Neural cell (in vitro differentiated cells): Measurements from ENCODE around the gene RAB1B. TPM values are rescaled to one million over a fixed set of nuclear protein-coding genes. Genes with fewer than 3 reads are reported as not detected.

Experiments used
- H2AFZ ChIP-seq: fragments of 200-600, 300-800 bp; sonication (generic), shearing (Covaris generic); 2 replicates; pipeline ENCODE4 v1.6.0; 2014; ENCODE audit warnings: low read depth, mild to moderate bottlenecking, antibody characterized with exemption, low read length, moderate library complexity
- H3F3A ChIP-seq: fragments of 200-600 bp; shearing (Covaris generic); 2 replicates; pipeline ENCODE4 v1.6.1; 2016; ENCODE audit warnings: mild to moderate bottlenecking, moderate library complexity, mixed read lengths, antibody characterized with exemption, low read length; ENCODE audit not compliant: insufficient read depth, poor library complexity, severe bottlenecking
- H3K27ac ChIP-seq: fragments of 200-600, 300-800 bp; sonication (generic), shearing (Covaris generic); 2 replicates; pipeline ENCODE4 v1.5.1; 2014; ENCODE audit warnings: mild to moderate bottlenecking, low read length, moderate library complexity
- H3K27me3 ChIP-seq: fragments of 300-800, 200-600 bp; sonication (generic), shearing (Covaris generic); 2 replicates; pipeline ENCODE4 v1.6.0; 2014; ENCODE audit warnings: mild to moderate bottlenecking, low read depth, low read length, moderate library complexity; ENCODE audit not compliant: insufficient read depth
- H3K36me3 ChIP-seq: fragments of 300-800, 200-600 bp; sonication (generic), shearing (Covaris generic); 2 replicates; pipeline ENCODE4 v1.5.1; 2014; ENCODE audit warnings: mild to moderate bottlenecking, antibody characterized with exemption, low read length, moderate library complexity; ENCODE audit not compliant: insufficient read depth
- H3K4me2 ChIP-seq: fragments of 300-800, 200-600 bp; sonication (generic), shearing (Covaris generic); 2 replicates; pipeline ENCODE4 v1.6.0; 2014; ENCODE audit warnings: mild to moderate bottlenecking, low read length
- H3K4me3 ChIP-seq: fragments of 300-800, 200-600 bp; sonication (generic), shearing (Covaris generic); 2 replicates; pipeline ENCODE4 v1.5.1; 2014; ENCODE audit warnings: mild to moderate bottlenecking, low read length, moderate library complexity
- H3K79me2 ChIP-seq: fragments of 200-600 bp; shearing (Covaris generic); replicated peaks from 2 replicates; pipeline ENCODE4 v1.6.0; 2014; ENCODE audit warnings: mild to moderate bottlenecking, low read length, moderate library complexity; ENCODE audit not compliant: insufficient read depth
- H3K9ac ChIP-seq: fragments of 300-800, 200-600 bp; sonication (generic), shearing (Covaris generic); 2 replicates; pipeline ENCODE4 v1.6.1; 2016; ENCODE audit warnings: mild to moderate bottlenecking, low read length, mixed read lengths
- H3K9me2 ChIP-seq: fragments of 200-600 bp; shearing (Covaris generic); 2 replicates; pipeline ENCODE4 v1.6.1; 2016; ENCODE audit warnings: mild to moderate bottlenecking, low read length, mixed read lengths; ENCODE audit not compliant: insufficient read depth
- H3K9me3 ChIP-seq: fragments of 200-600, 300-800 bp; sonication (generic), shearing (Covaris generic); 2 replicates; pipeline ENCODE4 v1.6.1; 2016; ENCODE audit warnings: mild to moderate bottlenecking, mixed run types, low read length, moderate library complexity, mixed read lengths
- H4K20me1 ChIP-seq: fragments of 200-600 bp; shearing (Covaris generic); 2 replicates; pipeline ENCODE4 v1.6.1; 2016; ENCODE audit warnings: mild to moderate bottlenecking, mixed run types; ENCODE audit not compliant: insufficient read depth
- EP300 ChIP-seq: fragments of 450-650 bp; conservative IDR thresholded peaks from 2 replicates; pipeline ENCODE4 v1.6.1; 2014; ENCODE audit warnings: antibody characterized with exemption, mild to moderate bottlenecking, moderate library complexity; ENCODE audit not compliant: poor library complexity, severe bottlenecking
- EZH2 ChIP-seq: fragments of 200-600, 300-800 bp; shearing (Covaris generic), sonication (generic); IDR thresholded peaks from 2 replicates; pipeline ENCODE4 v1.6.1; 2014; ENCODE audit warnings: antibody characterized with exemption, low read length, borderline replicate concordance, mild to moderate bottlenecking; ENCODE audit not compliant: insufficient read depth, poor library complexity, severe bottlenecking
- MXI1 ChIP-seq: fragments of 450-650 bp; conservative IDR thresholded peaks from 2 replicates; pipeline ENCODE4 v1.6.1; 2014; ENCODE audit warnings: antibody characterized with exemption, mild to moderate bottlenecking; ENCODE audit not compliant: poor library complexity, severe bottlenecking
- POLR2AphosphoS5 ChIP-seq: IDR thresholded peaks from 2 replicates; pipeline ENCODE4 v1.6.1; 2012
- RAD21 ChIP-seq: fragments of 450-650 bp; conservative IDR thresholded peaks from 2 replicates; pipeline ENCODE4 v1.6.1; 2014; ENCODE audit warnings: antibody characterized with exemption, mild to moderate bottlenecking, moderate library complexity
- SMC3 ChIP-seq: fragments of 450-650 bp; conservative IDR thresholded peaks from 2 replicates; pipeline ENCODE4 v1.6.1; 2014; ENCODE audit warnings: antibody characterized with exemption, mild to moderate bottlenecking, moderate library complexity; ENCODE audit not compliant: poor library complexity
- TAF1 ChIP-seq: IDR thresholded peaks from 2 replicates; pipeline ENCODE4 v1.6.1; 2012; ENCODE audit warnings: low read depth
- polyA plus RNA-seq: library from polyadenylated mRNA; depleted of rRNA; stranded (reverse); fragments of >200 nt; gene quantifications from 2 replicates; pipeline ENCODE4 v1.2.3, GENCODE V29; 2014
- TF ChIP-seq, protein P1 (sequence below): fragments of 450-650 bp; IDR thresholded peaks from 2 replicates; pipeline ENCODE4 v1.5.1; 2014; ENCODE audit warnings: antibody characterized with exemption, mild to moderate bottlenecking, moderate library complexity; ENCODE audit not compliant: poor library complexity, severe bottlenecking
- TF ChIP-seq, protein P2 (sequence below): IDR thresholded peaks from 2 replicates; pipeline ENCODE4 v1.6.1; 2012; ENCODE audit warnings: borderline replicate concordance

RAB1B gene
- polyA plus RNA-seq, 1 donor from 2014 or later = 27.2 TPM

DNA sequence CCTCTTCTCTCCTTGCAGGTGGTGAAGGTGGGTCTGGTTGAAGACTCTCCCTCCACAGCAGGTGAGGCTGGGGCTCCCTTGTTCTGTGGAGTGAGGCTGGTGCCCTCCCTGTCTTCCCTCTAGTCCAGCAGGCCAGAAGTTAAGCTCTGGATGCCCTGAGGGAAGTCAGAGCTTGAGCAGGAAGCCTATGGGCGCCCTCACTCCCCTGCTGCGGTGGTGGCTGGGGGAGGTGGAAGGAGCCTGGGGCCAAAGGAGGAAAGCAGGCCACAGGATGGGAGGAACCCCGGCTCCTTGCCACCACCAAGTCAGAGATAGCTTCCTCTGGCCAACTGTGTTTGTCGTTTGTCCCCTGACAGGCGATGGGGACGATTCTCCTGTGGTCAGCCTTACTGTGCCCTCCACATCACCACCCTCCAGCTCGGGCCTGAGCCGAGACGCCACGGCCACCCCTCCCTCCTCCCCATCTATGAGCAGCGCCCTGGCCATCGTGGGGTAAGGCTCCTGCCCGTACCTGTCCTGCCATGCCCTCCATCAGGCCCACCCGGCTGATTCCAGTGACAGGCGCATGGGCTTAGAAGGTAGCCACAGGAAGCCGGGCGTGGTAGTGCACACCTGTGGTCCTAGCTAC is 29.5 kb upstream of the RAB1B start:
- H3F3A ChIP-seq = no peaks in the 10 kb centered on the region

DNA sequence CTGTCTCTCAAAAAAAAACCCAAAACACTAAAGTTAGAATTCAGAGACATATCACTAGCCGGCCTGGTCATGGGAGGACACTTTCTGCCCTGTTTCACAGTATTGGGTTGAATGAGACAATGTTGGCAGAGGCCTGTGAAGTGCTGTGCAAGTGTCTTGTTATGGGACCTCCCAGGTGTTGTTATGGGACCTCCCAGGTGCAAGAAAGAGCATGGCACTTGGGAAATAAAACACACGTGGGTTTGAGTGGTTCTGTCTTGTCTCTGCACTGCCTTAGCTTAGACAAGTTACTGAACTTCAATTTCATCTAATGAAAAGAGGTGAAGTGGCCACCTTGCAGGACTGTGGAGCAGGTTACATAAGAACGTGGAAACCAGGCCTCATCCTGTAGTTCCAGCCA is 28.9 kb upstream of the RAB1B start:
- H4K20me1 ChIP-seq = no peaks in the 10 kb centered on the region
- H3K36me3 ChIP-seq = no peaks in the 10 kb centered on the region
- no peak overlapping the region for H3K9ac ChIP-seq
- no peaks in the 10 kb centered on the region for H3K79me2 ChIP-seq
- H3K27ac ChIP-seq = no peak overlapping the region
- H3K4me3 ChIP-seq = no peak overlapping the region
- H2AFZ ChIP-seq = no peak overlapping the region
- no peaks in the 10 kb centered on the region for H3K27me3 ChIP-seq
- no peak overlapping the region for H3K4me2 ChIP-seq
- H3F3A ChIP-seq = no peaks in the 10 kb centered on the region
- H3K9me2 ChIP-seq = no peaks in the 10 kb centered on the region
- H3K9me3 ChIP-seq = no peaks in the 10 kb centered on the region
- TF ChIP-seq, protein P1, sequence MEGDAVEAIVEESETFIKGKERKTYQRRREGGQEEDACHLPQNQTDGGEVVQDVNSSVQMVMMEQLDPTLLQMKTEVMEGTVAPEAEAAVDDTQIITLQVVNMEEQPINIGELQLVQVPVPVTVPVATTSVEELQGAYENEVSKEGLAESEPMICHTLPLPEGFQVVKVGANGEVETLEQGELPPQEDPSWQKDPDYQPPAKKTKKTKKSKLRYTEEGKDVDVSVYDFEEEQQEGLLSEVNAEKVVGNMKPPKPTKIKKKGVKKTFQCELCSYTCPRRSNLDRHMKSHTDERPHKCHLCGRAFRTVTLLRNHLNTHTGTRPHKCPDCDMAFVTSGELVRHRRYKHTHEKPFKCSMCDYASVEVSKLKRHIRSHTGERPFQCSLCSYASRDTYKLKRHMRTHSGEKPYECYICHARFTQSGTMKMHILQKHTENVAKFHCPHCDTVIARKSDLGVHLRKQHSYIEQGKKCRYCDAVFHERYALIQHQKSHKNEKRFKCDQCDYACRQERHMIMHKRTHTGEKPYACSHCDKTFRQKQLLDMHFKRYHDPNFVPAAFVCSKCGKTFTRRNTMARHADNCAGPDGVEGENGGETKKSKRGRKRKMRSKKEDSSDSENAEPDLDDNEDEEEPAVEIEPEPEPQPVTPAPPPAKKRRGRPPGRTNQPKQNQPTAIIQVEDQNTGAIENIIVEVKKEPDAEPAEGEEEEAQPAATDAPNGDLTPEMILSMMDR = no peak
- TF ChIP-seq SMC3 (no peak), POLR2AphosphoS5 (no peak), EP300 (no peak), TAF1 (no peak), RAD21 (no peak), EZH2 (no peak), MXI1 (no peak)
- TF ChIP-seq, protein P2, sequence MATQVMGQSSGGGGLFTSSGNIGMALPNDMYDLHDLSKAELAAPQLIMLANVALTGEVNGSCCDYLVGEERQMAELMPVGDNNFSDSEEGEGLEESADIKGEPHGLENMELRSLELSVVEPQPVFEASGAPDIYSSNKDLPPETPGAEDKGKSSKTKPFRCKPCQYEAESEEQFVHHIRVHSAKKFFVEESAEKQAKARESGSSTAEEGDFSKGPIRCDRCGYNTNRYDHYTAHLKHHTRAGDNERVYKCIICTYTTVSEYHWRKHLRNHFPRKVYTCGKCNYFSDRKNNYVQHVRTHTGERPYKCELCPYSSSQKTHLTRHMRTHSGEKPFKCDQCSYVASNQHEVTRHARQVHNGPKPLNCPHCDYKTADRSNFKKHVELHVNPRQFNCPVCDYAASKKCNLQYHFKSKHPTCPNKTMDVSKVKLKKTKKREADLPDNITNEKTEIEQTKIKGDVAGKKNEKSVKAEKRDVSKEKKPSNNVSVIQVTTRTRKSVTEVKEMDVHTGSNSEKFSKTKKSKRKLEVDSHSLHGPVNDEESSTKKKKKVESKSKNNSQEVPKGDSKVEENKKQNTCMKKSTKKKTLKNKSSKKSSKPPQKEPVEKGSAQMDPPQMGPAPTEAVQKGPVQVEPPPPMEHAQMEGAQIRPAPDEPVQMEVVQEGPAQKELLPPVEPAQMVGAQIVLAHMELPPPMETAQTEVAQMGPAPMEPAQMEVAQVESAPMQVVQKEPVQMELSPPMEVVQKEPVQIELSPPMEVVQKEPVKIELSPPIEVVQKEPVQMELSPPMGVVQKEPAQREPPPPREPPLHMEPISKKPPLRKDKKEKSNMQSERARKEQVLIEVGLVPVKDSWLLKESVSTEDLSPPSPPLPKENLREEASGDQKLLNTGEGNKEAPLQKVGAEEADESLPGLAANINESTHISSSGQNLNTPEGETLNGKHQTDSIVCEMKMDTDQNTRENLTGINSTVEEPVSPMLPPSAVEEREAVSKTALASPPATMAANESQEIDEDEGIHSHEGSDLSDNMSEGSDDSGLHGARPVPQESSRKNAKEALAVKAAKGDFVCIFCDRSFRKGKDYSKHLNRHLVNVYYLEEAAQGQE = no peak

More for the DNA sequence above, 29.5 kb upstream of the RAB1B start:
- Histone ChIP-seq H3K27me3 (no peaks in the 10 kb centered on the region), H3K9me2 (no peaks in the 10 kb centered on the region), H4K20me1 (no peaks in the 10 kb centered on the region), H3K9me3 (no peaks in the 10 kb centered on the region), H3K9ac (no peak overlapping the region), H3K27ac (no peak overlapping the region), H3K4me2 (no peak overlapping the region), H3K4me3 (no peak overlapping the region), H3K79me2 (no peaks in the 10 kb centered on the region), H2AFZ (no peak overlapping the region), H3K36me3 (no peaks in the 10 kb centered on the region)
- no peak for TF ChIP-seq RAD21
